ENCODE results near the gene NFASC. TPM values are rescaled to one million over a fixed set of nuclear protein-coding genes. Genes with fewer than 3 reads are reported as not detected.

Gene NFASC
- total RNA-seq, 2 experiments from 2014 or later: not detected

DNA sequence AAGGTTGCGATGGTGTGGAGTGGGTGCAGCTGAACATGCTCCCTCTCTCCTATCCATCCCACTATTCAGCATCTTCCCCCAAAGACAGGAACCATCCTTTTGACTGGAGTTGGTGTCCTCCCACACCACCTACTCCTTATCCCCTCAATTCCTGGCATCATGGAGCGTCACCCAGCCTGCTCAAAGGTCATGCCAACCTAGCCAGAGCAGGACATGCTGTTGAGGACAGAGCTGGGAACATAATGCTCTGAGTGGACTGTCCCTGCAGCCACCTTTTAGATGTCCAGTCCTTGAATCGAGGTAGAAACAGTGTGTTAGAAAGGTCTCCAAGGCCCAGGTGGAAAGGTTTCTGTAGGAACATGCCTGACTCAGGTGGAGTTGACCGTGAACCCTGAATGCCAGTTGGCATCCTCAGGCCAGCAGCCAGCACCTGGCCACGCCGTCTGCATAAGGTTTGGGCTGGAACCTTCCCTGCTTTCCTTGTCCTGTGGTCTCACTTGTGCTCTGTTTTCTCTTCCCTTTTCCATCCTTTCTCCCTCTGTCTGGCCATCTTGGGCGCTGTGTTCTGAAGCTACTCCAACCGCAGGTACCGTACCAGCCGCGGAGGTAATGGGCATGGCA is 120.2 kb downstream of the NFASC start:
- no TSS peak for BruUV-seq (replicated peaks)
- no peak overlapping the region for H3K4me3 ChIP-seq (ENCODE audit: low read depth, low read length, poor library complexity, severe bottlenecking)
- no peak overlapping the region for H2AFZ ChIP-seq (ENCODE audit: low read length)
- DNase-seq (ENCODE audit: low spot score): no peak
- TF ChIP-seq EZH2phosphoT487 (IDR thresholded peaks at IDR 0.05; ENCODE audit: borderline replicate concordance, low read depth, low read length): no peak
- TF ChIP-seq, protein P1, sequence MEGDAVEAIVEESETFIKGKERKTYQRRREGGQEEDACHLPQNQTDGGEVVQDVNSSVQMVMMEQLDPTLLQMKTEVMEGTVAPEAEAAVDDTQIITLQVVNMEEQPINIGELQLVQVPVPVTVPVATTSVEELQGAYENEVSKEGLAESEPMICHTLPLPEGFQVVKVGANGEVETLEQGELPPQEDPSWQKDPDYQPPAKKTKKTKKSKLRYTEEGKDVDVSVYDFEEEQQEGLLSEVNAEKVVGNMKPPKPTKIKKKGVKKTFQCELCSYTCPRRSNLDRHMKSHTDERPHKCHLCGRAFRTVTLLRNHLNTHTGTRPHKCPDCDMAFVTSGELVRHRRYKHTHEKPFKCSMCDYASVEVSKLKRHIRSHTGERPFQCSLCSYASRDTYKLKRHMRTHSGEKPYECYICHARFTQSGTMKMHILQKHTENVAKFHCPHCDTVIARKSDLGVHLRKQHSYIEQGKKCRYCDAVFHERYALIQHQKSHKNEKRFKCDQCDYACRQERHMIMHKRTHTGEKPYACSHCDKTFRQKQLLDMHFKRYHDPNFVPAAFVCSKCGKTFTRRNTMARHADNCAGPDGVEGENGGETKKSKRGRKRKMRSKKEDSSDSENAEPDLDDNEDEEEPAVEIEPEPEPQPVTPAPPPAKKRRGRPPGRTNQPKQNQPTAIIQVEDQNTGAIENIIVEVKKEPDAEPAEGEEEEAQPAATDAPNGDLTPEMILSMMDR (conservative IDR thresholded peaks at IDR 0.05; ENCODE audit: low read length): no peak
- H3K27ac ChIP-seq (ENCODE audit: low read depth, low read length, poor library complexity, severe bottlenecking): no peak overlapping the region
- H3K9me2 ChIP-seq (ENCODE audit: insufficient read depth, low read length): no peaks in the 10 kb centered on the region
- no peaks in the 10 kb centered on the region for H3K36me3 ChIP-seq (ENCODE audit: insufficient read depth, low read length)
- intact Hi-C loops (cut with micrococcal nuclease; ENCODE audit: unreplicated experiment): no loop called here
- H4K20me1 ChIP-seq (ENCODE audit: insufficient read depth, low read length): no peaks in the 10 kb centered on the region
- H3K79me2 ChIP-seq (ENCODE audit: insufficient read depth, low read depth, low read length): no peaks in the 10 kb centered on the region
- H3K4me2 ChIP-seq (ENCODE audit: low read length): no peak overlapping the region
- CTCF ChIA-PET (ENCODE audit: unreplicated experiment): interaction anchor here (2.0 kb wide), 1 partner anchor 71 kb away, joined by 7 read pairs; no protein-coding TSS in a partner anchor
- no peaks in the 10 kb centered on the region for H3K9me3 ChIP-seq (ENCODE audit: low read length)
- POLR2A ChIA-PET: no interaction called here
- H3K4me1 ChIP-seq (ENCODE audit: insufficient read depth, low read length, poor library complexity, severe bottlenecking): no peaks in the 10 kb centered on the region

DNA sequence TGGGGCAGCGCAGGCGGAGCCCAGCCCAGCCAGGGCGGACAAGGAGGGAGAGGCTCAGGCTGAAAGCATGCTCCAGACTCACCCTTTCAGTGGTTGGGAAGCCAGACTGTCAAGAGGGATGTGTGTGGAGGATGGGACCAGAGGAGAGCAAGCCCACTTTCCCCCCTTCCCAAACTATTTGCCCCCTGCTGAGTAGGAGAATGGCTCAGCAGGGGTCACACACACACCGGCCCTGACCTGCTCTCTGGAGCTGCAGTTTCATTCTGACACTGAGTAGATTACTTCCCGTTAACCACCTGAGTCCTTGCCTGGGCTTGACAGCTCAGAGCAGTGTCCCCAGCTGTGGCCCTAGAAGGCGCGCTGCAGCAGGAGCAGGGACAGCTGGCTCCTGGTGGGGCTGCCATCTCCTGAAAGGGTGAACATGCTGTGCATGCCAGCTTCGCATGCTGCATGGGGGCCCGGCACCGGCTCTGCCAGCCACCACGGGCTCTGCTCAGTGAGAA is 120.7 kb downstream of the NFASC start:
- H3K9me2 ChIP-seq (ENCODE audit: insufficient read depth, low read length): no peaks in the 10 kb centered on the region
- no peak for DNase-seq (ENCODE audit: low spot score)
- no peak overlapping the region for H3K4me2 ChIP-seq (ENCODE audit: low read length)
- BruUV-seq (replicated peaks): no TSS peak
- no peak overlapping the region for H3K27ac ChIP-seq (ENCODE audit: low read depth, low read length, poor library complexity, severe bottlenecking)
- no peaks in the 10 kb centered on the region for H4K20me1 ChIP-seq (ENCODE audit: insufficient read depth, low read length)
- no peak overlapping the region for H3K4me3 ChIP-seq (ENCODE audit: low read depth, low read length, poor library complexity, severe bottlenecking)
- ChIA-PET POLR2A (no interaction called here), CTCF (ENCODE audit: unreplicated experiment) (interaction anchor here (2.0 kb wide), 1 partner anchor 71 kb away, joined by 7 read pairs; no protein-coding TSS in a partner anchor)
- H3K4me1 ChIP-seq (ENCODE audit: insufficient read depth, low read length, poor library complexity, severe bottlenecking): no peaks in the 10 kb centered on the region
- H3K79me2 ChIP-seq (ENCODE audit: insufficient read depth, low read depth, low read length): no peaks in the 10 kb centered on the region
- no peak overlapping the region for H2AFZ ChIP-seq (ENCODE audit: low read length)
- intact Hi-C loops (cut with micrococcal nuclease; ENCODE audit: unreplicated experiment): no loop called here
- H3K9me3 ChIP-seq (ENCODE audit: low read length): no peaks in the 10 kb centered on the region
- no peaks in the 10 kb centered on the region for H3K36me3 ChIP-seq (ENCODE audit: insufficient read depth, low read length)
- TF ChIP-seq, protein P1 (conservative IDR thresholded peaks at IDR 0.05; ENCODE audit: low read length): no peak
- TF ChIP-seq EZH2phosphoT487 (IDR thresholded peaks at IDR 0.05; ENCODE audit: borderline replicate concordance, low read depth, low read length): no peak
